H1 (cell line): Measurements from ENCODE around the gene CACNA2D3. TPM values are rescaled to one million over a fixed set of nuclear protein-coding genes. Genes with fewer than 3 reads are reported as not detected.

Experiments used
- CEBPB ChIP-seq: IDR thresholded peaks from 2 replicates; pipeline ENCODE4 v1.6.1; 2012; ENCODE audit warnings: low read depth, low read length
- CREB1 ChIP-seq: IDR thresholded peaks from 2 replicates; pipeline ENCODE4 v1.6.1; 2012; ENCODE audit warnings: inconsistent platforms
- EZH2 ChIP-seq: fragments of 200-600 bp; sonication (generic); IDR thresholded peaks from 2 replicates; pipeline ENCODE4 v1.7.1; 2012; ENCODE audit warnings: low read depth, mild to moderate bottlenecking, moderate library complexity, low read length, inconsistent platforms; ENCODE audit not compliant: severe bottlenecking
- MAFK ChIP-seq: IDR thresholded peaks from 2 replicates; pipeline ENCODE4 v1.6.1; 2012; ENCODE audit warnings: low read depth, mild to moderate bottlenecking, improper control_type of control experiment, low read length
- NRF1 ChIP-seq: IDR thresholded peaks from 2 replicates; pipeline ENCODE4 v1.6.1; 2011; ENCODE audit warnings: mild to moderate bottlenecking, low read depth, low read length, improper control_type of control experiment
- TAF1 ChIP-seq: IDR thresholded peaks from 2 replicates; pipeline ENCODE4 v1.6.1; 2011; ENCODE audit warnings: mild to moderate bottlenecking, low read depth, low read length
- polyA plus RNA-seq, 7 experiments: library from polyadenylated mRNA; depleted of rRNA in 3 of 7; stranded (reverse) in 5 of 7; unstranded in 2 of 7; fragments of >200 nt in 5 of 7; fragments of 200-250 nt in 2 of 7; gene quantifications; 1 replicate in 5 of 7; 2 replicates in 1 of 7; 4 replicates in 1 of 7; pipeline versions ENCODE4 v1.2.1 to v1.2.3, GENCODE V29; 2011 to 2013; ENCODE audit warnings: missing spikeins in 2 of 7, mixed read lengths in 2 of 7
- total RNA-seq: library from RNA; stranded (reverse); fragmentation: NEBNext Ultra II Directional; extraction: Animal tissue kit (Norgen Biotek cat#: 25700); gene quantifications from 2 replicates; pipeline ENCODE4 v1.2.1, GENCODE V29; 2021

Gene CACNA2D3
- total and polyA plus RNA-seq, 2 of the 8 experiments (the other 6 are each of a cell fraction or from before 2014, with no cell fraction given): 1.5 to 1.8 TPM

GRCh38 chr3:54895613-54896012, 773.3 kb downstream of the CACNA2D3 start (continued):
- TF ChIP-seq EZH2 (no peak), NRF1 (no peak), CEBPB (no peak), TAF1 (no peak), CREB1 (no peak), MAFK (no peak)
- TF ChIP-seq, all 59 proteins: peak for 0
